Measurements from ENCODE around the gene RABGAP1L. TPM values are rescaled to one million over a fixed set of nuclear protein-coding genes. Genes with fewer than 3 reads are reported as not detected.

The RABGAP1L gene
- total and polyA plus RNA-seq, 2 of the 8 experiments (the other 6 are each of a cell fraction or from before 2014, with no cell fraction given) = 33.3 to 156 TPM

GRCh38 chr1:174266991-174267612 is 107.8 kb downstream of the RABGAP1L start (continued):
- TF ChIP-seq, protein P1, sequence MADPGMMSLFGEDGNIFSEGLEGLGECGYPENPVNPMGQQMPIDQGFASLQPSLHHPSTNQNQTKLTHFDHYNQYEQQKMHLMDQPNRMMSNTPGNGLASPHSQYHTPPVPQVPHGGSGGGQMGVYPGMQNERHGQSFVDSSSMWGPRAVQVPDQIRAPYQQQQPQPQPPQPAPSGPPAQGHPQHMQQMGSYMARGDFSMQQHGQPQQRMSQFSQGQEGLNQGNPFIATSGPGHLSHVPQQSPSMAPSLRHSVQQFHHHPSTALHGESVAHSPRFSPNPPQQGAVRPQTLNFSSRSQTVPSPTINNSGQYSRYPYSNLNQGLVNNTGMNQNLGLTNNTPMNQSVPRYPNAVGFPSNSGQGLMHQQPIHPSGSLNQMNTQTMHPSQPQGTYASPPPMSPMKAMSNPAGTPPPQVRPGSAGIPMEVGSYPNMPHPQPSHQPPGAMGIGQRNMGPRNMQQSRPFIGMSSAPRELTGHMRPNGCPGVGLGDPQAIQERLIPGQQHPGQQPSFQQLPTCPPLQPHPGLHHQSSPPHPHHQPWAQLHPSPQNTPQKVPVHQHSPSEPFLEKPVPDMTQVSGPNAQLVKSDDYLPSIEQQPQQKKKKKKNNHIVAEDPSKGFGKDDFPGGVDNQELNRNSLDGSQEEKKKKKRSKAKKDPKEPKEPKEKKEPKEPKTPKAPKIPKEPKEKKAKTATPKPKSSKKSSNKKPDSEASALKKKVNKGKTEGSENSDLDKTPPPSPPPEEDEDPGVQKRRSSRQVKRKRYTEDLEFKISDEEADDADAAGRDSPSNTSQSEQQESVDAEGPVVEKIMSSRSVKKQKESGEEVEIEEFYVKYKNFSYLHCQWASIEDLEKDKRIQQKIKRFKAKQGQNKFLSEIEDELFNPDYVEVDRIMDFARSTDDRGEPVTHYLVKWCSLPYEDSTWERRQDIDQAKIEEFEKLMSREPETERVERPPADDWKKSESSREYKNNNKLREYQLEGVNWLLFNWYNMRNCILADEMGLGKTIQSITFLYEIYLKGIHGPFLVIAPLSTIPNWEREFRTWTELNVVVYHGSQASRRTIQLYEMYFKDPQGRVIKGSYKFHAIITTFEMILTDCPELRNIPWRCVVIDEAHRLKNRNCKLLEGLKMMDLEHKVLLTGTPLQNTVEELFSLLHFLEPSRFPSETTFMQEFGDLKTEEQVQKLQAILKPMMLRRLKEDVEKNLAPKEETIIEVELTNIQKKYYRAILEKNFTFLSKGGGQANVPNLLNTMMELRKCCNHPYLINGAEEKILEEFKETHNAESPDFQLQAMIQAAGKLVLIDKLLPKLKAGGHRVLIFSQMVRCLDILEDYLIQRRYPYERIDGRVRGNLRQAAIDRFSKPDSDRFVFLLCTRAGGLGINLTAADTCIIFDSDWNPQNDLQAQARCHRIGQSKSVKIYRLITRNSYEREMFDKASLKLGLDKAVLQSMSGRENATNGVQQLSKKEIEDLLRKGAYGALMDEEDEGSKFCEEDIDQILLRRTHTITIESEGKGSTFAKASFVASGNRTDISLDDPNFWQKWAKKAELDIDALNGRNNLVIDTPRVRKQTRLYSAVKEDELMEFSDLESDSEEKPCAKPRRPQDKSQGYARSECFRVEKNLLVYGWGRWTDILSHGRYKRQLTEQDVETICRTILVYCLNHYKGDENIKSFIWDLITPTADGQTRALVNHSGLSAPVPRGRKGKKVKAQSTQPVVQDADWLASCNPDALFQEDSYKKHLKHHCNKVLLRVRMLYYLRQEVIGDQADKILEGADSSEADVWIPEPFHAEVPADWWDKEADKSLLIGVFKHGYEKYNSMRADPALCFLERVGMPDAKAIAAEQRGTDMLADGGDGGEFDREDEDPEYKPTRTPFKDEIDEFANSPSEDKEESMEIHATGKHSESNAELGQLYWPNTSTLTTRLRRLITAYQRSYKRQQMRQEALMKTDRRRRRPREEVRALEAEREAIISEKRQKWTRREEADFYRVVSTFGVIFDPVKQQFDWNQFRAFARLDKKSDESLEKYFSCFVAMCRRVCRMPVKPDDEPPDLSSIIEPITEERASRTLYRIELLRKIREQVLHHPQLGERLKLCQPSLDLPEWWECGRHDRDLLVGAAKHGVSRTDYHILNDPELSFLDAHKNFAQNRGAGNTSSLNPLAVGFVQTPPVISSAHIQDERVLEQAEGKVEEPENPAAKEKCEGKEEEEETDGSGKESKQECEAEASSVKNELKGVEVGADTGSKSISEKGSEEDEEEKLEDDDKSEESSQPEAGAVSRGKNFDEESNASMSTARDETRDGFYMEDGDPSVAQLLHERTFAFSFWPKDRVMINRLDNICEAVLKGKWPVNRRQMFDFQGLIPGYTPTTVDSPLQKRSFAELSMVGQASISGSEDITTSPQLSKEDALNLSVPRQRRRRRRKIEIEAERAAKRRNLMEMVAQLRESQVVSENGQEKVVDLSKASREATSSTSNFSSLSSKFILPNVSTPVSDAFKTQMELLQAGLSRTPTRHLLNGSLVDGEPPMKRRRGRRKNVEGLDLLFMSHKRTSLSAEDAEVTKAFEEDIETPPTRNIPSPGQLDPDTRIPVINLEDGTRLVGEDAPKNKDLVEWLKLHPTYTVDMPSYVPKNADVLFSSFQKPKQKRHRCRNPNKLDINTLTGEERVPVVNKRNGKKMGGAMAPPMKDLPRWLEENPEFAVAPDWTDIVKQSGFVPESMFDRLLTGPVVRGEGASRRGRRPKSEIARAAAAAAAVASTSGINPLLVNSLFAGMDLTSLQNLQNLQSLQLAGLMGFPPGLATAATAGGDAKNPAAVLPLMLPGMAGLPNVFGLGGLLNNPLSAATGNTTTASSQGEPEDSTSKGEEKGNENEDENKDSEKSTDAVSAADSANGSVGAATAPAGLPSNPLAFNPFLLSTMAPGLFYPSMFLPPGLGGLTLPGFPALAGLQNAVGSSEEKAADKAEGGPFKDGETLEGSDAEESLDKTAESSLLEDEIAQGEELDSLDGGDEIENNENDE (IDR thresholded peaks at IDR 0.05; ENCODE audit: insufficient replicate concordance, low read length) = no peak
- TF ChIP-seq SIRT6 (IDR thresholded peaks at IDR 0.05; ENCODE audit: low read length) = no peak
- no peak for TF ChIP-seq GABPA (IDR thresholded peaks at IDR 0.05; ENCODE audit: borderline replicate concordance, insufficient read depth, low read length)
- no peak for TF ChIP-seq SRF (IDR thresholded peaks at IDR 0.05; ENCODE audit: low read depth, low read length)
- no peak for TF ChIP-seq BCL11A (IDR thresholded peaks at IDR 0.05; ENCODE audit: low read depth in 2 of 2, low read length in 2 of 2)

All from H1 (cell line).